GM18867 (cell line): Measurements from ENCODE around the gene KCND3.
A peak's percentile ranks its signal among the peaks of the same experiment; 100 is the strongest.

Source experiments
- ATAC-seq: cut with Tn5 transposase; IDR thresholded peaks from one replicate; pipeline ENCODE4 v1.9.1; 2021; ENCODE audit warnings: mild to moderate bottlenecking, moderate library complexity; ENCODE audit not compliant: unreplicated experiment

The KCND3 gene

GRCh38 chr1:111786669-111787207, 202.7 kb downstream of the KCND3 start:
- ATAC-seq: no peak

GRCh38 chr1:111784273-111784901, 205.1 kb downstream of the KCND3 start:
- no peak for ATAC-seq

GRCh38 chr1:111779546-111779945, 209.9 kb downstream of the KCND3 start:
- ATAC-seq: no peak

- no peak for ATAC-seq
Measured at GRCh38 chr1:111778541-111779051, 210.9 kb downstream of the KCND3 start.

- ATAC-seq: no peak
Measured at GRCh38 chr1:111778066-111778465, 211.4 kb downstream of the KCND3 start.

GRCh38 chr1:111777301-111777700, 212.2 kb downstream of the KCND3 start:
- no peak for ATAC-seq

GRCh38 chr1:111776861-111777260, 212.6 kb downstream of the KCND3 start:
- no peak for ATAC-seq

GRCh38 chr1:111776391-111776790, 213.1 kb downstream of the KCND3 start:
- ATAC-seq: no peak

- no peak for ATAC-seq
Measured at GRCh38 chr1:111775966-111776365, 213.5 kb downstream of the KCND3 start.

- ATAC-seq: no peak
Measured at GRCh38 chr1:111770916-111771315, 218.6 kb downstream of the KCND3 start.

GRCh38 chr1:111769517-111770146, 219.8 kb downstream of the KCND3 start:
- ATAC-seq: no peak

- no peak for ATAC-seq
Measured at GRCh38 chr1:111768625-111769024, 220.8 kb downstream of the KCND3 start.

- ATAC-seq: no peak
Measured at GRCh38 chr1:111768023-111768422, 221.4 kb downstream of the KCND3 start.

GRCh38 chr1:111762332-111762731, 227.1 kb downstream of the KCND3 start:
- ATAC-seq: no peak

- ATAC-seq: no peak
Measured at GRCh38 chr1:111761717-111762116, 227.8 kb downstream of the KCND3 start.

GRCh38 chr1:111758373-111758772, 231.1 kb downstream of the KCND3 start:
- ATAC-seq: no peak

- ATAC-seq: no peak
Measured at GRCh38 chr1:111756124-111756513, 233.3 kb downstream of the KCND3 start.

- ATAC-seq: peak; percentile 91
Measured at GRCh38 chr1:111755331-111756123, 233.9 kb downstream of the KCND3 start, which contains the start of gene DDX20. TSS of gene DDX20 (plus strand) at chr1:111755901. CDS start at chr1:111755925, 24 bp downstream.

- ATAC-seq: peak; percentile 5
Measured at GRCh38 chr1:111754984-111755330, 234.5 kb downstream of the KCND3 start.

GRCh38 chr1:111751906-111752575, 237.4 kb downstream of the KCND3 start:
- ATAC-seq: no peak

- ATAC-seq: no peak
Measured at GRCh38 chr1:111750856-111751255, 238.6 kb downstream of the KCND3 start.
